HepG2 (cell line): ENCODE data around the gene ZNF626. TPM values are rescaled to one million over a fixed set of nuclear protein-coding genes. Genes with fewer than 3 reads are reported as not detected.

Experiments
- ATAC-seq: fragments of 200-7000 bp; cut with Tn5 transposase; 3 replicates; pipeline ENCODE4 v1.9.1; 2020; ENCODE audit warnings: mild to moderate bottlenecking, moderate library complexity
- Bru-seq: library from RNA; stranded (reverse); fragments of 400-500 nt; gene quantifications from one replicate; lab custom pipeline; 2021; lab: Mats Ljungman, UMichigan
- BruChase-seq, 2 experiments: library from RNA; stranded (reverse); fragments of 400-500 nt; gene quantifications; one replicate each; lab custom pipeline; 2021; lab: Mats Ljungman, UMichigan
- BruUV-seq: library from RNA; stranded (reverse); fragments of 400-500 nt; replicated peaks from 2 replicates; lab custom pipeline; 2021; lab: Mats Ljungman, UMichigan
- CTCF ChIA-PET: fragments of 300-600 bp; formaldehyde crosslinking; extraction: SDS; loops from one replicate; lab custom pipeline; 2021; ENCODE audit warnings: low total read pairs, inconsistent platforms, low intra/inter-chr PET ratio; lab: Yijun Ruan, JAX
- POLR2A ChIA-PET: fragments of 350-600 bp; sonication (Branson Sonifier 250); formaldehyde crosslinking; loops from one replicate; lab custom pipeline; 2020; ENCODE audit warnings: antibody characterized with exemption, inconsistent platforms; lab: Yijun Ruan, JAX
- DNase-seq: peaks from one replicate; pipeline ENCODE4 v3.0.0-alpha.2; 2015; ENCODE audit warnings: low spot score
- FAIRE-seq: peaks from 3 replicates; lab custom pipeline; 2011; peaks lifted over from hg19 to GRCh38; lab: Jason Lieb, UNC
- H2AFZ ChIP-seq: one replicate; pipeline ENCODE4 v1.6.1; 2011; ENCODE audit warnings: low read length, inconsistent platforms
- H3K27ac ChIP-seq: fragments of 300-600 bp; 3 replicates; pipeline ENCODE4 v1.8.0; 2011; ENCODE audit warnings: mixed run types, mild to moderate bottlenecking, mixed read lengths, low read length, inconsistent platforms; ENCODE audit not compliant: insufficient read depth; ENCODE audit errors: extremely low read length
- H3K27me3 ChIP-seq, 2 experiments: fragments of 200-600 bp in 1 of 2; 2 replicates in 1 of 2; 3 replicates in 1 of 2; pipeline versions ENCODE4 v1.6.0 to v1.8.0; 2011; ENCODE audit warnings: low read length in 2 of 2, mild to moderate bottlenecking in 2 of 2, moderate library complexity in 2 of 2, inconsistent platforms in 1 of 2; ENCODE audit not compliant: insufficient read depth in 2 of 2, control insufficient read depth in 1 of 2
- H3K36me3 ChIP-seq, 2 experiments: fragments of 200-600 bp in 1 of 2; replicated peaks in 1 of 2; 2 replicates in 1 of 2; 3 replicates in 1 of 2; pipeline versions ENCODE4 v1.5.1 to v1.8.0; 2011; ENCODE audit warnings: low read length in 2 of 2, inconsistent platforms in 1 of 2; ENCODE audit not compliant: insufficient read depth in 2 of 2, control insufficient read depth in 1 of 2
- H3K4me1 ChIP-seq: 2 replicates; pipeline ENCODE4 v1.5.1; 2012; ENCODE audit warnings: low read length, inconsistent platforms; ENCODE audit not compliant: insufficient read depth
- H3K4me2 ChIP-seq: 2 replicates; pipeline ENCODE4 v1.6.0; 2011; ENCODE audit warnings: low read depth, low read length, inconsistent platforms
- H3K4me3 ChIP-seq, 3 experiments: fragments of 200-600 bp in 1 of 3; sonication (generic), shearing (Covaris generic) in 1 of 3; replicated peaks in 1 of 3; 2 replicates each; pipeline ENCODE4 v1.5.1; 2011 to 2016; ENCODE audit warnings: low read length in 3 of 3, inconsistent platforms in 2 of 3, low read depth in 2 of 3, mild to moderate bottlenecking in 2 of 3, control low read depth in 1 of 3, mixed read lengths in 1 of 3; ENCODE audit not compliant: insufficient read depth in 1 of 3
- H3K79me2 ChIP-seq: one replicate; pipeline ENCODE4 v1.6.1; 2011; ENCODE audit warnings: low read length, inconsistent platforms; ENCODE audit not compliant: insufficient read depth
- H3K9ac ChIP-seq: 2 replicates; pipeline ENCODE4 v1.6.0; 2011; ENCODE audit warnings: mild to moderate bottlenecking, low read depth, low read length, inconsistent platforms; ENCODE audit not compliant: insufficient read depth
- H3K9me3 ChIP-seq: 2 replicates; pipeline ENCODE4 v1.5.1; 2012; ENCODE audit warnings: mild to moderate bottlenecking, low read length
- H4K20me1 ChIP-seq: 2 replicates; pipeline ENCODE4 v1.6.0; 2011; ENCODE audit warnings: inconsistent platforms, mild to moderate bottlenecking, low read length, moderate library complexity; ENCODE audit not compliant: insufficient read depth
- AHDC1 ChIP-seq: sonication (generic); formaldehyde crosslinking; IDR thresholded peaks from 2 replicates; pipeline ENCODE4 v1.5.1; 2020; ENCODE audit warnings: mild to moderate bottlenecking, missing genetic modification reagents, borderline replicate concordance
- ZFY ChIP-seq: sonication (generic); formaldehyde crosslinking; IDR thresholded peaks from 2 replicates; pipeline ENCODE4 v1.4.0; 2020; ENCODE audit warnings: missing genetic modification reagents
- ZSCAN20 ChIP-seq: sonication (generic); formaldehyde crosslinking; IDR thresholded peaks from 2 replicates; pipeline ENCODE4 v1.4.0; 2020; ENCODE audit warnings: missing genetic modification reagents, mild to moderate bottlenecking, borderline replicate concordance
- WGBS: methylation state at CpG from one replicate; pipeline ENCODE4 v1.1.6; 2017; ENCODE audit warnings: low lambda C conversion rate; 5-methylcytosine and 5-hydroxymethylcytosine counted together
- in situ Hi-C: cut with HindIII; loops from 2 replicates; pipeline ENCODE4 v1.10.0; 2017; ENCODE audit warnings: low pct_unique_long_range_greater_than_20kb; ENCODE audit not compliant: extremely low pct_ligation_motif_present
- intact Hi-C: fragments of 100-400 bp; cut with micrococcal nuclease; formaldehyde crosslinking; loops from one replicate; pipeline ENCODE4 v1.10.0; 2022; ENCODE audit not compliant: unreplicated experiment
- long read RNA-seq, 2 experiments: library from RNA in 1 of 2; library from polyadenylated mRNA in 1 of 2; stranded (forward) in 1 of 2; unstranded in 1 of 2; transcript quantifications; one replicate each; pipeline ENCODE4 v2.0.0, GENCODE V29; 2019 to 2022
- polyA minus RNA-seq, 3 experiments: library from RNA; depleted of rRNA, polyadenylated mRNA; stranded (reverse); fragments of >200 nt; gene quantifications; 2 replicates each; pipeline ENCODE4 v1.2.3, GENCODE V29; 2011; ENCODE audit warnings: low replicate concordance in 1 of 3
- polyA plus RNA-seq, 8 experiments: library from polyadenylated mRNA; depleted of rRNA in 3 of 8; stranded (reverse) in 7 of 8; unstranded in 1 of 8; fragments of >200 nt; fragmentation: Illumina TruSeq in 4 of 8; extraction: Trizol in 4 of 8; gene quantifications; 2 replicates each; pipeline versions ENCODE4 v1.2.1 to v1.2.3, GENCODE V29; 2011 to 2016; ENCODE audit warnings: low read depth in 4 of 8, missing spikeins in 1 of 8, mixed read lengths in 1 of 8; ENCODE audit not compliant: insufficient read depth in 1 of 8
- total RNA-seq, 5 experiments: library from RNA; depleted of rRNA; stranded (reverse); fragments of >200 nt; fragmentation: Illumina TruSeq; extraction: Trizol; gene quantifications; 2 replicates each; pipeline ENCODE4 v1.2.3, GENCODE V29; 2016; ENCODE audit warnings: low read depth in 1 of 5
- TF ChIP-seq, protein P1 (sequence below): IDR thresholded peaks from 2 replicates; pipeline ENCODE4 v1.6.1; 2012; ENCODE audit warnings: inconsistent platforms
- TF ChIP-seq, protein P2 (sequence below): sonication (generic); formaldehyde crosslinking; IDR thresholded peaks from 2 replicates; pipeline ENCODE4 v1.4.0; 2020; ENCODE audit warnings: missing genetic modification reagents, borderline replicate concordance
- TF ChIP-seq, protein P3 (sequence below): sonication (generic); formaldehyde crosslinking; IDR thresholded peaks from 2 replicates; pipeline ENCODE4 v1.5.0; 2020; ENCODE audit warnings: missing genetic modification reagents, mild to moderate bottlenecking, borderline replicate concordance

Gene ZNF626
- total RNA-seq (2016; rRNA removed; fragmentation: Illumina TruSeq; extraction: Trizol) (4.1 and 4.9 TPM in 2 replicates), polyA plus RNA-seq (2011; rRNA removed) (3.5 and 3.6 TPM in 2 replicates), polyA minus RNA-seq (2011; rRNA and poly(A)+ RNA removed; ENCODE audit: low replicate concordance) (1.8 TPM in 1 of 2 replicates, not detected in the other), Bru-seq, nascent RNA (percentile 57 among the genes with signal in this experiment), BruChase-seq, experiment 1, labeled RNA remaining after a 6-hour chase (percentile 55 among the genes with signal in this experiment), BruChase-seq, experiment 2, labeled RNA remaining after a 2-hour chase (percentile 67 among the genes with signal in this experiment)
- 0.71 and 0.88 TPM in 2 replicates for total RNA-seq (2016; cell fraction: cytosol; rRNA removed; fragmentation: Illumina TruSeq; extraction: Trizol; ENCODE audit: low read depth)
- 3.9 and 5.5 TPM in 2 replicates for total RNA-seq (2016; cell fraction: insoluble cytoplasmic fraction; rRNA removed; fragmentation: Illumina TruSeq; extraction: Trizol)
- 1.7 and 1.8 TPM in 2 replicates for total RNA-seq (2016; cell fraction: membrane; rRNA removed; fragmentation: Illumina TruSeq; extraction: Trizol)
- total RNA-seq (2016; cell fraction: nucleus; rRNA removed; fragmentation: Illumina TruSeq; extraction: Trizol) = 4.8 and 5.6 TPM in 2 replicates
- 1.7 and 3.2 TPM in 2 replicates for polyA plus RNA-seq (2011; cell fraction: cytosol; rRNA removed)
- polyA plus RNA-seq (2011; cell fraction: nucleus; rRNA removed) = 1.6 and 2.1 TPM in 2 replicates
- 3.1 and 3.7 TPM in 2 replicates for polyA plus RNA-seq (2012)
- polyA plus RNA-seq (2016; cell fraction: cytosol; fragmentation: Illumina TruSeq; extraction: Trizol; ENCODE audit: low read depth) = 0.47 and 0.74 TPM in 2 replicates
- 3.3 and 4.2 TPM in 2 replicates for polyA plus RNA-seq (2016; cell fraction: insoluble cytoplasmic fraction; fragmentation: Illumina TruSeq; extraction: Trizol; ENCODE audit: low read depth)
- 0.85 and 1.1 TPM in 2 replicates for polyA plus RNA-seq (2016; cell fraction: membrane; fragmentation: Illumina TruSeq; extraction: Trizol; ENCODE audit: low read depth)
- 2.0 and 3.0 TPM in 2 replicates for polyA plus RNA-seq (2016; cell fraction: nucleus; fragmentation: Illumina TruSeq; extraction: Trizol; ENCODE audit: insufficient read depth, low read depth)
- polyA minus RNA-seq (2011; cell fraction: cytosol; rRNA and poly(A)+ RNA removed) = 3.9 and 4.8 TPM in 2 replicates
- polyA minus RNA-seq (2011; cell fraction: nucleus; rRNA and poly(A)+ RNA removed) = 9.4 and 14.2 TPM in 2 replicates
- long read RNA-seq, experiment 1, transcript ZNF626-201 (4 exons, 1,123 nt) = major isoform, 5 of 7 reads
- long read RNA-seq, experiment 1, partial matches to known transcripts = 0 of 7 reads
- long read RNA-seq, experiment 1, other reads (novel, unspliced or antisense) = 2 of 7 reads
- long read RNA-seq, experiment 2, partial matches to known transcripts = 1 of 6 reads
- long read RNA-seq, experiment 2, other reads (novel, unspliced or antisense) = 4 of 6 reads

GRCh38 chr19:20661150-20661819 is at the start of gene ZNF626:
TSS of gene ZNF626 (minus strand) at chr19:20661571. CDS start at chr19:20661446, 125 bp downstream.
- ChIA-PET CTCF (no interaction called here), POLR2A (interaction anchor here (0.5 to 1.4 kb wide), 8 partner anchors 9 to 845 kb away, joined by 3 to 16 read pairs (median 4); partner anchors contain the start of genes ZNF429, ZNF430, ZNF66 and ZNF708)
- in situ Hi-C loops = no loop called here
- 5% methylated on average over 7 of the region's 25 CpGs for WGBS
- ATAC-seq (peak; percentile 87), DNase-seq (peak; percentile 93), FAIRE-seq (peak; percentile 61)
- Histone ChIP-seq H3K4me1 (peaks cover 62% of the 10 kb centered on the region), H3K4me2 (peak within 1 kb of the TSS; percentile 69), H3K9ac (peak within 1 kb of the TSS; percentile 78), H3K79me2 (peaks cover 37% of the 10 kb centered on the region), H3K27ac (peak within 1 kb of the TSS; percentile 76), H3K27me3 (no peaks in the 10 kb centered on the region), H3K36me3 (no peaks in the 10 kb centered on the region), H3K4me3 (peak within 1 kb of the TSS; percentile 65 to 78 (median 76)), H3K9me3 (peaks cover 46% of the 10 kb centered on the region; the same call in 1 of the 2 replicates), H4K20me1 (no peaks in the 10 kb centered on the region), H2AFZ (no peak within 1 kb of the TSS)
- no TSS peak for BruUV-seq
- intact Hi-C loops = no loop called here
- TF ChIP-seq ZFY (CRISPR knock-in tag) = peak; percentile 88
- no peak for TF ChIP-seq AHDC1 (CRISPR knock-in tag)
- TF ChIP-seq, protein P1, sequence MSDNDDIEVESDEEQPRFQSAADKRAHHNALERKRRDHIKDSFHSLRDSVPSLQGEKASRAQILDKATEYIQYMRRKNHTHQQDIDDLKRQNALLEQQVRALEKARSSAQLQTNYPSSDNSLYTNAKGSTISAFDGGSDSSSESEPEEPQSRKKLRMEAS = 0 out of 2 replicates have a peak, but pooled peaks have one; percentile 19
- no peak for TF ChIP-seq ZSCAN20 (CRISPR knock-in tag)
- TF ChIP-seq, protein P2, sequence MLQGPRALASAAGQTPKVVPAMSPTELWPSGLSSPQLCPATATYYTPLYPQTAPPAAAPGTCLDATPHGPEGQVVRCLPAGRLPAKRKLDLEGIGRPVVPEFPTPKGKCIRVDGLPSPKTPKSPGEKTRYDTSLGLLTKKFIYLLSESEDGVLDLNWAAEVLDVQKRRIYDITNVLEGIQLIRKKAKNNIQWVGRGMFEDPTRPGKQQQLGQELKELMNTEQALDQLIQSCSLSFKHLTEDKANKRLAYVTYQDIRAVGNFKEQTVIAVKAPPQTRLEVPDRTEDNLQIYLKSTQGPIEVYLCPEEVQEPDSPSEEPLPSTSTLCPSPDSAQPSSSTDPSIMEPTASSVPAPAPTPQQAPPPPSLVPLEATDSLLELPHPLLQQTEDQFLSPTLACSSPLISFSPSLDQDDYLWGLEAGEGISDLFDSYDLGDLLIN (CRISPR knock-in tag) = no peak
- TF ChIP-seq, protein P3, sequence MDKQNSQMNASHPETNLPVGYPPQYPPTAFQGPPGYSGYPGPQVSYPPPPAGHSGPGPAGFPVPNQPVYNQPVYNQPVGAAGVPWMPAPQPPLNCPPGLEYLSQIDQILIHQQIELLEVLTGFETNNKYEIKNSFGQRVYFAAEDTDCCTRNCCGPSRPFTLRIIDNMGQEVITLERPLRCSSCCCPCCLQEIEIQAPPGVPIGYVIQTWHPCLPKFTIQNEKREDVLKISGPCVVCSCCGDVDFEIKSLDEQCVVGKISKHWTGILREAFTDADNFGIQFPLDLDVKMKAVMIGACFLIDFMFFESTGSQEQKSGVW (CRISPR knock-in tag) = no peak
